HUES64 (cell line): Measurements from ENCODE around the gene MAP4K3.

Experiments
- H3K27ac ChIP-seq: 2 replicates; pipeline ENCODE4 v1.7.0; 2013; ENCODE audit warnings: low read depth, low read length, inconsistent platforms
- H3K27me3 ChIP-seq: 2 replicates; pipeline ENCODE4 v1.6.1; 2013; ENCODE audit warnings: mild to moderate bottlenecking, low read length; ENCODE audit not compliant: insufficient read depth
- H3K36me3 ChIP-seq: 2 replicates; pipeline ENCODE4 v1.6.1; 2013; ENCODE audit warnings: mild to moderate bottlenecking, low read length; ENCODE audit not compliant: insufficient read depth
- H3K4me1 ChIP-seq: 2 replicates; pipeline ENCODE4 v1.6.1; 2013; ENCODE audit warnings: mild to moderate bottlenecking, low read length, moderate library complexity; ENCODE audit not compliant: insufficient read depth
- H3K4me3 ChIP-seq: 2 replicates; pipeline ENCODE4 v1.5.1; 2013; ENCODE audit warnings: mild to moderate bottlenecking, low read length, moderate library complexity
- H3K9ac ChIP-seq: 2 replicates; pipeline ENCODE4 v1.6.1; 2013; ENCODE audit warnings: mild to moderate bottlenecking, low read depth, low read length
- H3K9me3 ChIP-seq: 2 replicates; pipeline ENCODE4 v1.6.1; 2013; ENCODE audit warnings: low read depth, low read length; ENCODE audit not compliant: insufficient read depth
- WGBS: fragments of 150-250, 120-280 bp; methylation state at CpG from one replicate; pipeline ENCODE4 v1.1.7; 2013; ENCODE audit warnings: missing lambda C conversion rate; 5-methylcytosine and 5-hydroxymethylcytosine counted together

The MAP4K3 gene

GRCh38 chr2:39437522-39438296, 624 bp upstream of the MAP4K3 start:
- H3K36me3 ChIP-seq: no peaks in the 10 kb centered on the region
- H3K4me1 ChIP-seq: peaks cover 46% of the 10 kb centered on the region
- peak overlapping the region; percentile 67 for H3K9ac ChIP-seq
- 29% methylated on average over 28 of the region's 28 CpGs for WGBS
- H3K4me3 ChIP-seq: peak overlapping the region; percentile 93
- H3K9me3 ChIP-seq: no peaks in the 10 kb centered on the region
- no peaks in the 10 kb centered on the region for H3K27me3 ChIP-seq
- peak overlapping the region; percentile 69; the same call in 1 of the 2 replicates for H3K27ac ChIP-seq

DNA sequence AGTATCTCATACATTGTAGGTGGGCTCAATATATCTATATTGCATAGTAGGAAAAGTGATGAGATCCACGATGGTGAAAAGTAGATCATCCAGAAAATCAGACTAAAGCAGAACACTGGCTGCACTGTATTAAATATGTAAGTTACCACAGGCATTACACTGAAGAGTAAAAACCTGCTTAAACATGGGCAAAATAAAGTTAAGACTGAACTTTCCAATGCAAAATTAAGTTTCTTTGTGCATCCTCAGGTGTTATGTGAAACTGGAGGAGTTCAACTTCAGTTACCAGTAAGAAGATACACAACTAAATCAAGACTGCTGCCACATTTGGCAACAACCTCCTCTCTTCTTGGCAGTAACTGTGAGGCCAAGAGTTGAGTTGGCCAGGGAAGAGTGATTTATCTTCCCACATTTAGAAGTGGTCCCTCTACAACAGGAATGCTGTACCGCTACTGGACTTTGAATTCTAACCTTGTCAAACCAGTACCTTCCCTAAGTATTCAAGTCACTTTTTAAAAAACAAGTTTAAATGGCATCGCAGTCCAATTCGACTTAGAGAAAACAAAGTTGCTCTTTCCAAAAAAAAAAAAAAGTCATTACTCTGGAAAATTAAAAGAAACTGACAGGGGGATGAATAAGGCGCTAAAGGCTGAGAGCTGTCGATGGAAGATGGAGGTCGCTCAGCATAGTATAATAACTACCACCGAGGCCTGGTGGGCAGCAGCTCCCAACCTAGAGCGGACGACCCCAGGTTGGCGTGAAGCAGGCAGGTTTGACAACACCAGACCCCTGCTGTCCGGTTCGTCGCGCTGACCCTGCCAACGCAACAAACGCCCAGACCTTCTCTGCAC, 1.1 kb downstream of the MAP4K3 start:
- H3K9me3 ChIP-seq: no peaks in the 10 kb centered on the region
- 2% methylated on average over 16 of the region's 17 CpGs for WGBS
- H3K4me1 ChIP-seq: peaks cover 63% of the 10 kb centered on the region
- peak overlapping the region; percentile 82 for H3K27ac ChIP-seq
- H3K36me3 ChIP-seq: no peaks in the 10 kb centered on the region
- H3K4me3 ChIP-seq: peak overlapping the region; percentile 93
- no peaks in the 10 kb centered on the region for H3K27me3 ChIP-seq
- peak overlapping the region; percentile 84 for H3K9ac ChIP-seq

- peak overlapping the region; percentile 93 for H3K4me3 ChIP-seq
- 33% methylated on average over 8 of the region's 8 CpGs for WGBS
- H3K4me1 ChIP-seq: peaks cover 70% of the 10 kb centered on the region
- H3K27ac ChIP-seq: no peak overlapping the region
- no peaks in the 10 kb centered on the region for H3K36me3 ChIP-seq
- H3K9ac ChIP-seq: no peak overlapping the region
- H3K9me3 ChIP-seq: no peaks in the 10 kb centered on the region
- H3K27me3 ChIP-seq: no peaks in the 10 kb centered on the region
Observed at GRCh38 chr2:39435234-39435633, 1.9 kb downstream of the MAP4K3 start.

- no peaks in the 10 kb centered on the region for H3K9me3 ChIP-seq
- H3K27ac ChIP-seq: no peak overlapping the region
- H3K36me3 ChIP-seq: no peaks in the 10 kb centered on the region
- H3K27me3 ChIP-seq: no peaks in the 10 kb centered on the region
- H3K9ac ChIP-seq: no peak overlapping the region
- 92% methylated on average over 1 of the region's 1 CpG for WGBS
- H3K4me1 ChIP-seq: peaks cover 68% of the 10 kb centered on the region
- H3K4me3 ChIP-seq: peak overlapping the region; percentile 7; the same call in 1 of the 2 replicates
Observed at GRCh38 chr2:39434233-39434897, 2.7 kb downstream of the MAP4K3 start.

- 93% methylated on average over 3 of the region's 5 CpGs for WGBS
- Histone ChIP-seq H3K4me1 (peaks cover 66% of the 10 kb centered on the region), H3K36me3 (no peaks in the 10 kb centered on the region), H3K9me3 (no peaks in the 10 kb centered on the region), H3K4me3 (no peak overlapping the region), H3K27me3 (no peaks in the 10 kb centered on the region), H3K27ac (no peak overlapping the region), H3K9ac (no peak overlapping the region)
Observed at GRCh38 chr2:39433586-39434195, 3.4 kb downstream of the MAP4K3 start.

GRCh38 chr2:39432701-39433100, 4.4 kb downstream of the MAP4K3 start:
- peaks cover 64% of the 10 kb centered on the region for H3K4me1 ChIP-seq

GRCh38 chr2:39431592-39432316, 5.3 kb downstream of the MAP4K3 start:
- Histone ChIP-seq H3K4me3 (peak overlapping the region; percentile 23; the same call in 1 of the 2 replicates), H3K27ac (no peak overlapping the region), H3K4me1 (peaks cover 74% of the 10 kb centered on the region), H3K27me3 (no peaks in the 10 kb centered on the region), H3K9me3 (no peaks in the 10 kb centered on the region), H3K9ac (0 out of 2 replicates have a peak overlapping the region, but pooled peaks have one; percentile 17), H3K36me3 (no peaks in the 10 kb centered on the region)
- 51% methylated on average over 3 of the region's 3 CpGs for WGBS

More at GRCh38 chr2:39432701-39433100, 4.4 kb downstream of the MAP4K3 start:
- 78% methylated on average over 4 of the region's 5 CpGs for WGBS
- Histone ChIP-seq H3K27ac (no peak overlapping the region), H3K9me3 (no peaks in the 10 kb centered on the region), H3K27me3 (no peaks in the 10 kb centered on the region), H3K4me3 (no peak overlapping the region), H3K9ac (no peak overlapping the region), H3K36me3 (no peaks in the 10 kb centered on the region)

DNA sequence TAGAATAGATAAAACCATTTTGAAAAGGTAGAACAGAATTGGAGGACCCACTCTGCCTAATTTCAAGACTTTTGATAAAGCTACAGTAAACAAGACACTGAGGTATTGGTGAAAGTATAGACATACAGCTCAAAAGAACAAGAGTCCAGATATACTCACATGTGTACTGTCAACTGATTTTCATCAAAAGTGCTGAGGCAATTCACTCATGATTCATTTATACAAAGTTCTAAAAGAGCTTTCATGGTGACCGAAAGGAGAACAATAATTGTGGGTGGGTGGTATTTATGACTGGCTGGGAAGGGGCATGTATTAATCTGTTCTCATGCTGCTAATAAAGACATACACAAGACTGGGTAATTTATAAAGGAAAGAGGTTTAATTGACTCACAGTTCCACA, 7.3 kb downstream of the MAP4K3 start:
- Histone ChIP-seq H3K9me3 (no peaks in the 10 kb centered on the region), H3K27me3 (no peaks in the 10 kb centered on the region), H3K36me3 (no peaks in the 10 kb centered on the region), H3K9ac (no peak overlapping the region), H3K4me1 (peaks cover 82% of the 10 kb centered on the region), H3K27ac (no peak overlapping the region), H3K4me3 (no peak overlapping the region)
- no CpG with 5 or more reads among the region's 1 CpG for WGBS

DNA sequence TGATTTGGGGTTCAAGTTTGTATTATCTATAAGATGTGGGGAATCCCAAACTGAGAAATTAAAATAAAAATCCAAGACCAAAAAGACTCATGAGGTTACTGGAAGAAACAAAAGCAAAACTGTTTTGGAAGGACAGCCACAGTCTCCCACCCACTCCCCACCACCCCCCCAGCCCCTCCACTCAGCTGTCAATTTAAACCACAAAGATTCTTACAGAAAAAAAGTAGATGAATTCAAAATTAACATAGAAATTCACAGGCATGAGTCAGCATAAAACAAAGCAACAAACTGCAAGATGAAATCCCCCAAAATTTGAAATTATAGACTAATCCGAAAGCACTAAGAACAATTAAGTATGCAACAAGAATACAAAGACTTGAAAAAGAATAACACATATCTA, 12.1 kb downstream of the MAP4K3 start:
- Histone ChIP-seq H3K4me1 (peaks cover 42% of the 10 kb centered on the region), H3K36me3 (no peaks in the 10 kb centered on the region), H3K27me3 (no peaks in the 10 kb centered on the region), H3K4me3 (no peak overlapping the region), H3K9me3 (no peaks in the 10 kb centered on the region), H3K9ac (no peak overlapping the region), H3K27ac (no peak overlapping the region)
- WGBS: 100% methylated on average over 1 of the region's 1 CpG

DNA sequence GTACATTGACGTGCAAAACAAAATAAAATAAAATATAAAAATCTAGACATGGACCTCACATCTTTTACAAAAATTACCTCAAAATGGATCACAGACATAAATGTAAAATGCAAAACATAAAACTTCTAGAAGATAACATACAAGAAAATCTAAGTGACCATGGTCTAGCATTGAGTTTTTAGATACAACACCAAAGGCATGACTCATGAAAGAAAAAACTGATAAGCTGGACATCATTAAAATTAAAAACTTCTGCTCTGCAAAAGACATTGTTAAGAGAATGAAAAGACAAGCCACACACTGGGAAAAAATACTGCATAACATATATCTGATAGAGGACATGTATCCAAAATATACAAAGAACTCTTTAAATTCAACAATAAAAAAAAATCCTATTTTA, 14.4 kb downstream of the MAP4K3 start:
- Histone ChIP-seq H3K27ac (no peak overlapping the region), H3K36me3 (no peaks in the 10 kb centered on the region), H3K4me1 (peaks cover 50% of the 10 kb centered on the region), H3K4me3 (no peak overlapping the region), H3K9ac (no peak overlapping the region), H3K9me3 (no peaks in the 10 kb centered on the region), H3K27me3 (no peaks in the 10 kb centered on the region)
- WGBS: 100% methylated on average over 1 of the region's 1 CpG
